GM12878 (cell line): ENCODE results near the gene CNOT3.

Source experiments
- EP300 ChIP-seq, 2 experiments: fragments of 150-350 bp in 1 of 2; IDR thresholded peaks; 2 replicates each; pipeline ENCODE4 v1.6.1; 2011 to 2012; ENCODE audit warnings: low read depth in 2 of 2, low read length in 2 of 2, borderline replicate concordance in 1 of 2, improper control_type of control experiment in 1 of 2, inconsistent platforms in 1 of 2; ENCODE audit not compliant: control insufficient read depth in 1 of 2
- FOXK2 ChIP-seq: fragments of 450-650 bp; IDR thresholded peaks from 2 replicates; pipeline ENCODE4 v1.6.1; 2017; ENCODE audit warnings: mild to moderate bottlenecking, moderate library complexity
- POLR2AphosphoS5 ChIP-seq: IDR thresholded peaks from 2 replicates; pipeline ENCODE4 v1.6.1; 2011; ENCODE audit warnings: mild to moderate bottlenecking, low read length, inconsistent platforms
- RAD51 ChIP-seq: fragments of 450-650 bp; IDR thresholded peaks from 2 replicates; pipeline ENCODE4 v1.6.1; 2016; ENCODE audit warnings: moderate library complexity, mild to moderate bottlenecking, inconsistent platforms
- REST ChIP-seq: IDR thresholded peaks from 2 replicates; pipeline ENCODE4 v1.6.1; 2012; ENCODE audit warnings: mild to moderate bottlenecking, low read depth, low read length
- SRF ChIP-seq, 2 experiments: IDR thresholded peaks; 2 replicates each; pipeline ENCODE4 v1.6.1; 2011; ENCODE audit warnings: low read depth in 2 of 2, low read length in 2 of 2, mild to moderate bottlenecking in 1 of 2, moderate library complexity in 1 of 2
- TAF1 ChIP-seq: IDR thresholded peaks from 2 replicates; pipeline ENCODE4 v1.6.1; 2011; ENCODE audit warnings: mild to moderate bottlenecking, low read depth, low read length, borderline replicate concordance
- TARDBP ChIP-seq: IDR thresholded peaks from 2 replicates; pipeline ENCODE4 v1.6.1; 2016; ENCODE audit warnings: borderline replicate concordance
- TF ChIP-seq, protein P1 (sequence below), 3 experiments: IDR thresholded peaks in 2 of 3; conservative IDR thresholded peaks in 1 of 3; 2 replicates each; pipeline ENCODE4 v1.5.1; 2011; ENCODE audit warnings: low read depth in 3 of 3, low read length in 3 of 3, mild to moderate bottlenecking in 3 of 3, control low read depth in 2 of 3, moderate library complexity in 2 of 3, inconsistent platforms in 1 of 3, mixed read lengths in 1 of 3; ENCODE audit not compliant: control insufficient read depth in 2 of 3, insufficient read depth in 1 of 3; ENCODE audit errors: extremely low read depth in 1 of 3
- TF ChIP-seq, protein P2 (sequence below): IDR thresholded peaks from 2 replicates; pipeline ENCODE4 v1.6.1; 2011; ENCODE audit warnings: low read depth, low read length, improper control_type of control experiment, borderline replicate concordance

DNA sequence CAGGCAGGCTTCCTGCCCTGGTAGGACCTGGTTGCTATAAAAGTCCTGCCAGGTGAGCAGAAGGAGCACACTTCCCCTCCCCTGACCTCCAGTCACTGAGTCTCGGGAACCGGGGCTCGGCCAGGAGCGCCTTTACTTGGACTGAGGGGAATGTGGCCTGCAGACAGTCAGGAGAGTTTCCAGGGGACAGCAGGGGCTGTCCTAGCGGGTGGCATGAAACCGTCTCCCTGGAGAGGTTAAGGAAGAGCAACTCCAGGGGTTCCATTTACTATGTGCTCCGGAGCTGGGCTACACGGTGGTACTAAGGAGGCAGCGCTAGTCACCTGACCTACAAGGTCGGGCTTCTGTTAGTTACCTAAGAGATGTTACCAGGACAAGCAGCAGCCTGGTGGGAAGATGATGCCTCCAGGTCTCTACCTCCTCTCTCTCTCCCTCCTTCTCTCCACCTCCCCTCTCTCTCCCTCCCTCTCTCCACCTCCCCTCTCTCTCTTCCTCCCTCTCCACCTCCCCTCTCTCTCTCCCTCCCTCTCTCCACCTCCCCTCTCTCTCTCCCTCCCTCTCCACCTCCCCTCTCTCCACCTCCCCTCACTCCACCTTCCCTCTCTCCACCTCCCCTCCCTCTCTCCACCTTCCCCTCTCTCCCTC lies 4.1 kb upstream of the CNOT3 start:
- TF ChIP-seq, protein P1, sequence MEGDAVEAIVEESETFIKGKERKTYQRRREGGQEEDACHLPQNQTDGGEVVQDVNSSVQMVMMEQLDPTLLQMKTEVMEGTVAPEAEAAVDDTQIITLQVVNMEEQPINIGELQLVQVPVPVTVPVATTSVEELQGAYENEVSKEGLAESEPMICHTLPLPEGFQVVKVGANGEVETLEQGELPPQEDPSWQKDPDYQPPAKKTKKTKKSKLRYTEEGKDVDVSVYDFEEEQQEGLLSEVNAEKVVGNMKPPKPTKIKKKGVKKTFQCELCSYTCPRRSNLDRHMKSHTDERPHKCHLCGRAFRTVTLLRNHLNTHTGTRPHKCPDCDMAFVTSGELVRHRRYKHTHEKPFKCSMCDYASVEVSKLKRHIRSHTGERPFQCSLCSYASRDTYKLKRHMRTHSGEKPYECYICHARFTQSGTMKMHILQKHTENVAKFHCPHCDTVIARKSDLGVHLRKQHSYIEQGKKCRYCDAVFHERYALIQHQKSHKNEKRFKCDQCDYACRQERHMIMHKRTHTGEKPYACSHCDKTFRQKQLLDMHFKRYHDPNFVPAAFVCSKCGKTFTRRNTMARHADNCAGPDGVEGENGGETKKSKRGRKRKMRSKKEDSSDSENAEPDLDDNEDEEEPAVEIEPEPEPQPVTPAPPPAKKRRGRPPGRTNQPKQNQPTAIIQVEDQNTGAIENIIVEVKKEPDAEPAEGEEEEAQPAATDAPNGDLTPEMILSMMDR (IDR thresholded peaks at IDR 0.05 in 2 of 3, conservative IDR thresholded peaks at IDR 0.05 in 1 of 3; ENCODE audit: control insufficient read depth in 2 of 3, extremely low read depth in 1 of 3, insufficient read depth in 1 of 3, low read depth in 3 of 3, low read length in 3 of 3): no peak
- peak; percentile 69 for TF ChIP-seq POLR2AphosphoS5
- no peak for TF ChIP-seq TARDBP
- TF ChIP-seq RAD51: no peak
- TF ChIP-seq, protein P2, sequence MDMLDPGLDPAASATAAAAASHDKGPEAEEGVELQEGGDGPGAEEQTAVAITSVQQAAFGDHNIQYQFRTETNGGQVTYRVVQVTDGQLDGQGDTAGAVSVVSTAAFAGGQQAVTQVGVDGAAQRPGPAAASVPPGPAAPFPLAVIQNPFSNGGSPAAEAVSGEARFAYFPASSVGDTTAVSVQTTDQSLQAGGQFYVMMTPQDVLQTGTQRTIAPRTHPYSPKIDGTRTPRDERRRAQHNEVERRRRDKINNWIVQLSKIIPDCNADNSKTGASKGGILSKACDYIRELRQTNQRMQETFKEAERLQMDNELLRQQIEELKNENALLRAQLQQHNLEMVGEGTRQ: no peak
- no peak for TF ChIP-seq EP300 (IDR thresholded peaks at IDR 0.05; ENCODE audit: borderline replicate concordance in 1 of 2, control insufficient read depth in 1 of 2, low read depth in 2 of 2, low read length in 2 of 2)
- TF ChIP-seq TAF1: no peak
- TF ChIP-seq SRF (IDR thresholded peaks at IDR 0.05; ENCODE audit: low read depth in 2 of 2, low read length in 2 of 2): no peak
- TF ChIP-seq REST: no peak
- no peak for TF ChIP-seq FOXK2
